HL-60 (cell line): Measurements from ENCODE around the gene MGAT4C.

ENCODE experiments used
- DNase-seq, 2 experiments: peaks; one replicate each; pipeline ENCODE4 v3.0.0-alpha.2; 2010 to 2020; ENCODE audit warnings: low read depth in 1 of 2, low spot score in 1 of 2
- H3K27ac ChIP-seq: fragments of 250-450 bp; sonication (Bioruptor Pico); replicated peaks from 2 replicates; pipeline ENCODE4 v1.5.1; 2020; ENCODE audit warnings: mild to moderate bottlenecking, moderate library complexity
- H3K27me3 ChIP-seq: fragments of 250-450 bp; sonication (Bioruptor Pico); 2 replicates; pipeline ENCODE4 v1.5.1; 2021; ENCODE audit warnings: mild to moderate bottlenecking, moderate library complexity; ENCODE audit not compliant: insufficient read depth, poor library complexity, severe bottlenecking
- H3K4me3 ChIP-seq: replicated peaks from 2 replicates; pipeline ENCODE4 v1.5.1; 2011; ENCODE audit warnings: mild to moderate bottlenecking, control low read depth, low read length; ENCODE audit not compliant: insufficient read depth
- CTCF ChIP-seq: IDR thresholded peaks from one replicate; pipeline ENCODE4 v1.5.1; 2011; ENCODE audit warnings: low read length, control low read depth, inconsistent platforms; ENCODE audit not compliant: insufficient read depth
- GABPA ChIP-seq: IDR thresholded peaks from 2 replicates; pipeline ENCODE4 v1.6.1; 2012; ENCODE audit warnings: low read depth
- POLR2AphosphoS5 ChIP-seq: IDR thresholded peaks from 2 replicates; pipeline ENCODE4 v1.6.1; 2012; ENCODE audit warnings: low read depth
- REST ChIP-seq: IDR thresholded peaks from 2 replicates; pipeline ENCODE4 v1.6.1; 2012; ENCODE audit warnings: low read depth; ENCODE audit not compliant: insufficient replicate concordance
- SPI1 ChIP-seq: IDR thresholded peaks from 2 replicates; pipeline ENCODE4 v1.6.1; 2012; ENCODE audit warnings: low read depth, mild to moderate bottlenecking, borderline replicate concordance

Gene MGAT4C

GRCh38 chr12:86006727-86007126 lies 249.5 kb downstream of the MGAT4C start:
- no peak for TF ChIP-seq GABPA
- no peak for TF ChIP-seq CTCF
- no peak for TF ChIP-seq SPI1
- no peak for TF ChIP-seq REST
- no peak for TF ChIP-seq POLR2AphosphoS5
- H3K27me3 ChIP-seq: no peaks in the 10 kb centered on the region
- no peak overlapping the region for H3K4me3 ChIP-seq
- no peak overlapping the region for H3K27ac ChIP-seq
- no peak for DNase-seq

GRCh38 chr12:85998074-85998473 lies 258.1 kb downstream of the MGAT4C start:
- Histone ChIP-seq H3K27me3 (no peaks in the 10 kb centered on the region), H3K27ac (no peak overlapping the region), H3K4me3 (no peak overlapping the region)
- TF ChIP-seq CTCF: no peak
- no peak for TF ChIP-seq SPI1
- no peak for TF ChIP-seq POLR2AphosphoS5
- TF ChIP-seq REST: no peak
- TF ChIP-seq GABPA: no peak
- no peak for DNase-seq

GRCh38 chr12:85996280-85996679 lies 259.9 kb downstream of the MGAT4C start:
- H3K27ac ChIP-seq: no peak overlapping the region
- H3K27me3 ChIP-seq: no peaks in the 10 kb centered on the region
- H3K4me3 ChIP-seq: no peak overlapping the region
- TF ChIP-seq REST (no peak), CTCF (no peak), GABPA (no peak), SPI1 (no peak), POLR2AphosphoS5 (no peak)
- no peak for DNase-seq
